HepG2 (cell line): Measurements from ENCODE around the gene CAMK1D. TPM values are rescaled to one million over a fixed set of nuclear protein-coding genes. Genes with fewer than 3 reads are reported as not detected.

ENCODE experiments used
- FOXO1 ChIP-seq: sonication (generic); formaldehyde crosslinking; IDR thresholded peaks from 2 replicates; pipeline ENCODE4 v1.4.0; 2020; ENCODE audit warnings: missing genetic modification reagents
- REL ChIP-seq: sonication (generic); formaldehyde crosslinking; conservative IDR thresholded peaks from 2 replicates; pipeline ENCODE4 v1.8.0; 2022; ENCODE audit warnings: mild to moderate bottlenecking, missing genetic modification reagents, moderate library complexity
- SNAPC4 ChIP-seq: sonication (generic); formaldehyde crosslinking; IDR thresholded peaks from 2 replicates; pipeline ENCODE4 v1.4.0; 2020; ENCODE audit warnings: mild to moderate bottlenecking, missing genetic modification reagents
- SOX6 ChIP-seq, 2 experiments: fragments of 450-650 bp in 1 of 2; sonication (generic) in 1 of 2; formaldehyde crosslinking in 1 of 2; IDR thresholded peaks; 2 replicates each; pipeline versions ENCODE4 v1.4.0 to v1.6.1; 2017 to 2020; ENCODE audit warnings: antibody characterized with exemption in 1 of 2, mild to moderate bottlenecking in 1 of 2, missing genetic modification reagents in 1 of 2
- ZNF709 ChIP-seq: sonication (generic); formaldehyde crosslinking; IDR thresholded peaks from 2 replicates; pipeline ENCODE4 v1.5.0; 2020; ENCODE audit warnings: mild to moderate bottlenecking, missing genetic modification reagents
- ZNF710 ChIP-seq: sonication (generic); formaldehyde crosslinking; IDR thresholded peaks from 2 replicates; pipeline ENCODE4 v1.5.0; 2020; ENCODE audit warnings: mild to moderate bottlenecking, missing genetic modification reagents, borderline replicate concordance
- polyA plus RNA-seq, 8 experiments: library from polyadenylated mRNA; depleted of rRNA in 3 of 8; stranded (reverse) in 7 of 8; unstranded in 1 of 8; fragments of >200 nt; fragmentation: Illumina TruSeq in 4 of 8; extraction: Trizol in 4 of 8; gene quantifications; 2 replicates each; pipeline versions ENCODE4 v1.2.1 to v1.2.3, GENCODE V29; 2011 to 2016; ENCODE audit warnings: low read depth in 4 of 8, missing spikeins in 1 of 8, mixed read lengths in 1 of 8; ENCODE audit not compliant: insufficient read depth in 1 of 8
- total RNA-seq, 5 experiments: library from RNA; depleted of rRNA; stranded (reverse); fragments of >200 nt; fragmentation: Illumina TruSeq; extraction: Trizol; gene quantifications; 2 replicates each; pipeline ENCODE4 v1.2.3, GENCODE V29; 2016; ENCODE audit warnings: low read depth in 1 of 5

Gene CAMK1D
- total and polyA plus RNA-seq, 2 of the 13 experiments (the other 11 are each of a cell fraction or from before 2014, with no cell fraction given) = under 0.01 TPM; not detected in 1

- TF ChIP-seq ZNF710 (CRISPR knock-in tag) = no peak
- no peak for TF ChIP-seq ZNF709 (CRISPR knock-in tag)
- TF ChIP-seq FOXO1 (CRISPR knock-in tag) = no peak
- TF ChIP-seq SOX6 (IDR thresholded peaks at IDR 0.05) = no peak
- TF ChIP-seq SOX6 (CRISPR knock-in tag; IDR thresholded peaks at IDR 0.05) = no peak
- no peak for TF ChIP-seq REL (CRISPR knock-in tag)
- TF ChIP-seq SNAPC4 (CRISPR knock-in tag) = no peak
- TF ChIP-seq, all 625 proteins: peak for 0
Measured at GRCh38 chr10:12499076-12499986, 150.0 kb downstream of the CAMK1D start (continued).
